Astrocyte (in vitro differentiated cells and primary cell): ENCODE results near the gene PRKCB.

Experiments used
- EZH2 ChIP-seq: IDR thresholded peaks from 2 replicates; pipeline ENCODE4 v1.6.1; 2012; ENCODE audit warnings: mild to moderate bottlenecking, low read length, inconsistent platforms; ENCODE audit not compliant: insufficient read depth
- TF ChIP-seq, protein P1 (sequence below): IDR thresholded peaks from 2 replicates; pipeline ENCODE4 v1.5.1; 2011; ENCODE audit warnings: low read depth, mild to moderate bottlenecking, inconsistent platforms, low read length, moderate library complexity; ENCODE audit not compliant: insufficient read depth

DNA sequence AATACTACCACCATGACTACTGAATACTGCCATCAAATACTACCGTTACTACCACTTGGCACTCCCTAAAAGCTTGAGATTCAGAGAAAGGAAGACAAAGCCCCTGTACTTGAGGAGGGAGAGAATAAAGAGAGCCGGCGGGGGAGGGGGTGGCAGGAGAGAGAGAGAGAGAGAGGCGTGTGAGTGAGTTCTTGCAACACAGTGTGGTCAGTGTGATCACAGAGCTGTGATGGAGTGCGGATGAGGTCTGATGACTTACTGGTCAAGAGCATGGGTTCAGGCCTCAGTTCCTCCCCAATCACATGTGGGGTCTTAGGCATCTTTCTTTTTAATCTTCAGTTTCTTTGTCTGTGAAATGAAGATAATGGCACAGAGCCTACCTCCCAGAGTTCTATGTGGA is 19.2 kb downstream of the PRKCB start:
- TF ChIP-seq, protein P1, sequence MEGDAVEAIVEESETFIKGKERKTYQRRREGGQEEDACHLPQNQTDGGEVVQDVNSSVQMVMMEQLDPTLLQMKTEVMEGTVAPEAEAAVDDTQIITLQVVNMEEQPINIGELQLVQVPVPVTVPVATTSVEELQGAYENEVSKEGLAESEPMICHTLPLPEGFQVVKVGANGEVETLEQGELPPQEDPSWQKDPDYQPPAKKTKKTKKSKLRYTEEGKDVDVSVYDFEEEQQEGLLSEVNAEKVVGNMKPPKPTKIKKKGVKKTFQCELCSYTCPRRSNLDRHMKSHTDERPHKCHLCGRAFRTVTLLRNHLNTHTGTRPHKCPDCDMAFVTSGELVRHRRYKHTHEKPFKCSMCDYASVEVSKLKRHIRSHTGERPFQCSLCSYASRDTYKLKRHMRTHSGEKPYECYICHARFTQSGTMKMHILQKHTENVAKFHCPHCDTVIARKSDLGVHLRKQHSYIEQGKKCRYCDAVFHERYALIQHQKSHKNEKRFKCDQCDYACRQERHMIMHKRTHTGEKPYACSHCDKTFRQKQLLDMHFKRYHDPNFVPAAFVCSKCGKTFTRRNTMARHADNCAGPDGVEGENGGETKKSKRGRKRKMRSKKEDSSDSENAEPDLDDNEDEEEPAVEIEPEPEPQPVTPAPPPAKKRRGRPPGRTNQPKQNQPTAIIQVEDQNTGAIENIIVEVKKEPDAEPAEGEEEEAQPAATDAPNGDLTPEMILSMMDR: no peak
- no peak for TF ChIP-seq EZH2
